GM10266 (cell line): ENCODE measurements around the gene IFNA1.
A peak's percentile ranks its signal among the peaks of the same experiment; 100 is the strongest.

ENCODE experiments used
- DNase-seq: peaks from one replicate; pipeline ENCODE4 v3.0.0; 2012; ENCODE audit errors: extremely low spot score
- CTCF ChIP-seq: IDR thresholded peaks from 2 replicates; pipeline ENCODE4 v1.5.1; 2012; ENCODE audit warnings: mild to moderate bottlenecking, low read depth; ENCODE audit not compliant: control insufficient read depth, insufficient read depth; ENCODE audit errors: missing control alignments

IFNA1 gene

GRCh38 chr9:21450733-21451394 is 10.6 kb downstream of the IFNA1 start:
- TF ChIP-seq CTCF = no peak
- DNase-seq = no peak

GRCh38 chr9:21452681-21453080 is 12.4 kb downstream of the IFNA1 start:
- no peak for TF ChIP-seq CTCF
- DNase-seq = no peak

- no peak for TF ChIP-seq CTCF
- DNase-seq = no peak
Measured at GRCh38 chr9:21454149-21454548, 13.9 kb downstream of the IFNA1 start.

GRCh38 chr9:21455320-21455719 is 15.1 kb downstream of the IFNA1 start:
- DNase-seq = peak; percentile 20
- peak; percentile 74 for TF ChIP-seq CTCF

- TF ChIP-seq CTCF = no peak
- DNase-seq = no peak
Measured at GRCh38 chr9:21461377-21461776, 21.1 kb downstream of the IFNA1 start.

GRCh38 chr9:21465138-21465537 is 24.9 kb downstream of the IFNA1 start:
- DNase-seq = no peak
- no peak for TF ChIP-seq CTCF

- DNase-seq = peak; percentile 49
- peak; percentile 70 for TF ChIP-seq CTCF
Measured at GRCh38 chr9:21465859-21466518, 25.8 kb downstream of the IFNA1 start.
